ENCODE measurements around the gene SERTAD2.

The SERTAD2 gene

DNA sequence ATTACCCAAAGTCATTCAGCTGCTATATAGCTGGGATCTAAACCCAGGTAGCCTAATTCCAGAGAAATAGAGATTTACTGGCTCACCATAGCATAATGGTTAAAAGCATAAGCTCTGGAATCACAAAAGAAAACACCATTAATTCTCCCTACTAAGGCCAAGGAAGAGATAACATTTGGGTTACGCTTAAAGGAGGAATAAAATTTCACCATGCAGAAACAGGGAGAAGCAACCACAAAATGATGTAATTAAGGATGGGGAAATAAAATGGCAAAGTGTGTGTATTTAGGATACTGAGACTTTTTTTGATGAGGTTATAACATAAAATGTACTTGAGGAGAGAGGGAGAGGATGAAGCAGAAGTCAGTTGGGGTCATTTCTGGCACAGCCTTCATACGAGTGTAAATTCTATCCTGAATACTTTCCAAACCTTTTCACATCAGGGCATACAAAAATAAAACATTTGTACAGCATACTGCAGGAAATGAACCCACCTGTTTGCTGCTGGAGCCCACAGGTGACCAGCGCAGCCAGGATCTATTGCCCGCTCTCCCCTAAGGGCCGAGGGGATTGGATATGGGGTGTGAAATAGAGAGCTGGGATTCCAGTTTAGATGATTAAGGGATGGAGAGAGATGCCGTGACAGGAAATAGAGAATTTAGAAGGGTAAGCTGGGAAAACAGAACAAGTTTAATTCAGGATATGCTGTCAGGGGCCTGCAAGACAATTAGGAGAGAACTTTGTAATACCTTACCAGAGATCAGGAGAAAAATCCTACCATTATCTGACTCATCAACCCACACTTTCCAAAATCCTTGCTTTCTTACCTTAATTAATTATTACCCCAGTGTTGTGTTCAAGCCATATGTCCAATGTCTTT lies 43.8 kb upstream of the SERTAD2 start:
- in situ Hi-C loops (cut with MboI; ENCODE audit: low pct_unique_long_range_greater_than_20kb, low sequenced_read_pairs, unreplicated experiment) = no loop called here
- TF ChIP-seq CTCF (IDR thresholded peaks at IDR 0.05; ENCODE audit: extremely low read depth, insufficient read depth, missing control alignments) = no peak
- no peak for DNase-seq (ENCODE audit: low spot score)

- TF ChIP-seq CTCF (IDR thresholded peaks at IDR 0.05; ENCODE audit: extremely low read depth, insufficient read depth, missing control alignments) = no peak
- in situ Hi-C loops (cut with MboI; ENCODE audit: low pct_unique_long_range_greater_than_20kb, low sequenced_read_pairs, unreplicated experiment) = no loop called here
These were observed 42.9 kb upstream of the SERTAD2 start for GRCh38 chr2:64696636-64697035.

DNA sequence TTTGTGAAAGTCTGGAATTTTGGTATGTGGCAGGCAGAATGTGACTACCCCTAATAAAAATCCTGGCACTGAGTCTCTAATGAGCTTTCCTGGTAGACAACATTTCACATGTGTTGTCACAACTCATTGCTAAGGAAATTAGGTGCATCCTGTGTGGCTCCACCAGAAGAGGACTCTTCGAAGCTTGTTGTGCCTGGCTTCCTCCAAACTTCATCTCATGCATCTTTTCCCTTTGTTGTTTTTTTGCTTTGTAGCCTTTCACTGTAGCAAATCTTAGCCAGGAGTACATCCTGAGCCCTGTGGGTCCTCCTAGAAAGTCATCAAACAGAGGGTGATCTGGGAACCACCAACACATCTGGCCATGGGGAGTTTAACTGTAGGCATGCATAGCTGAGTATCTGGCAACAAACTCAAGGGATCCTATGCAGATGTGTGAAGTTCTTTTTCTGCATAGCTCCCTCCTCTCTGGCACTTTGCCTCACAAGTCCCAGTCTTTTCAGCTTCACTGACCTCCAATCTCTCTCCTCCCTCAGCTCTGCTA lies 42.1 kb upstream of the SERTAD2 start:
- in situ Hi-C loops (cut with MboI; ENCODE audit: low pct_unique_long_range_greater_than_20kb, low sequenced_read_pairs, unreplicated experiment) = no loop called here
- DNase-seq (ENCODE audit: low spot score) = no peak
- no peak for TF ChIP-seq CTCF (IDR thresholded peaks at IDR 0.05; ENCODE audit: extremely low read depth, insufficient read depth, missing control alignments)

More at GRCh38 chr2:64696636-64697035, 42.9 kb upstream of the SERTAD2 start:
- DNase-seq (ENCODE audit: low spot score) = no peak

GRCh38 chr2:64692401-64692800 lies 38.7 kb upstream of the SERTAD2 start:
- TF ChIP-seq CTCF (IDR thresholded peaks at IDR 0.05; ENCODE audit: extremely low read depth, insufficient read depth, missing control alignments) = no peak
- no peak for DNase-seq (ENCODE audit: low spot score)
- in situ Hi-C loops (cut with MboI; ENCODE audit: low pct_unique_long_range_greater_than_20kb, low sequenced_read_pairs, unreplicated experiment) = no loop called here

DNA sequence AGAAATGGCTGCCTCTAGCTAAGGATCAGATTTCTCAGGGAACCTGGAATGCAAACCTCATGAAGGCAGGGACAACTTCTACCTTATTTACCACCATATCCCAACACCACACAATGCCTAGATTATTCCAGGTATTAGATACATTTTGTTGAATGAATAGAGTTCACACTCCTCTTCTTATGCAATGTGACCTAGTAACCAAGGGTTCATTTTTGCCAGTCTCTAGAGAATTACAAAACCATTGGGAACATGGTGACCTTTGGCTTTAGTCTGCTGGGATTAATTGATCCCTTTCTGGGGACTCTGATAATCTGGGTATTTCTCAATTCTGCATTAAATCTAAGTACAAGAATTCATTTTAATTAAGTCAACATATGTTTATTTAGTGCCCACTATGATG lies 35.2 kb upstream of the SERTAD2 start:
- in situ Hi-C loops (cut with MboI; ENCODE audit: low pct_unique_long_range_greater_than_20kb, low sequenced_read_pairs, unreplicated experiment) = no loop called here
- no peak for TF ChIP-seq CTCF (IDR thresholded peaks at IDR 0.05; ENCODE audit: extremely low read depth, insufficient read depth, missing control alignments)
- no peak for DNase-seq (ENCODE audit: low spot score)

DNA sequence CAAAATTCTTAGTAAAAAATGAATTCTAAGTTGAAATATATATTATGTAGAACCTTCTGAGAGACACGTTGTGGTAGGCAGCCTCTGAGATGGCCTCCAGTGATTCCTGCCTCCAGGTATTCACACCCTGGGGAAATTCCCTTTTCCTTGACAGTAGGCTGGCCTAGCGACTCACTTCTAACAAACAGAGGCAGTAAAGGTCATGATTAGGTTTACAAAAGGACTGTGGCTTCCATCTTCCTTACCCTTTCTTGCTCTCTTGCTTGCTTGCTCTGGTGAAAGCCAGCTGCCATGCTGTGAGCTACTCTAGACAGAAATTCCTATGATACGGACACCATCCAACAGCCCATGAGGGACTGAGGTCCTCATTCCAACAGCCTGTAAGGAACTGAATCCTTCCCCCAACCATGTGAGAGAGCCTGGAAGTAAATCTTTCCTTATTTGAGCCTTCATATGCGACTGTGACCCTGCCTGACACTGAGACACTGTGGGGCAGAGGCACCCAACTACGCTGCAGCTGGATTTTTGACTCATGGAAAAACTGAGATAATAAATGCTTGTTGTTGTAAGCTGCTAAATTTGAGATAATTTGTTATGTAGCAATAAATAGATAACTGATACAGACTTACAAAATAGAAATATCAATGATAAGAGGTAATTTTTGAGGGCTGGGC lies 32.7 kb upstream of the SERTAD2 start:
- no peak for DNase-seq (ENCODE audit: low spot score)
- in situ Hi-C loops (cut with MboI; ENCODE audit: low pct_unique_long_range_greater_than_20kb, low sequenced_read_pairs, unreplicated experiment) = no loop called here
- no peak for TF ChIP-seq CTCF (IDR thresholded peaks at IDR 0.05; ENCODE audit: extremely low read depth, insufficient read depth, missing control alignments)

Measured in GM13977 (cell line).